ENCODE results near the gene PRPF39. TPM values are rescaled to one million over a fixed set of nuclear protein-coding genes. Genes with fewer than 3 reads are reported as not detected.
A peak's percentile ranks its signal among the peaks of the same experiment; 100 is the strongest.

PRPF39 gene
- total and polyA plus RNA-seq, 10 of the 15 experiments (the other 5 are each of a cell fraction or from before 2014, with no cell fraction given): 22.1 to 91.7 (median 36.9) TPM

- BruUV-seq (replicated peaks): no TSS peak
- Histone ChIP-seq H3K27ac (ENCODE audit: control insufficient read depth, insufficient read depth) (peak overlapping the region; percentile 74), H3K4me2 (ENCODE audit: control insufficient read depth, insufficient read depth) (peak overlapping the region; percentile 90), H3K79me2 (ENCODE audit: control insufficient read depth, insufficient read depth, low read length) (peaks cover 76% of the 10 kb centered on the region), H3K9ac (ENCODE audit: control insufficient read depth, insufficient read depth, low read length) (peak overlapping the region; percentile 86), H3K4me3 (peak overlapping the region; percentile 97), H3K4me1 (ENCODE audit: control insufficient read depth, insufficient read depth, low read length) (peaks cover 4% of the 10 kb centered on the region), H2AFZ (ENCODE audit: control insufficient read depth, low read depth, low read length) (peak overlapping the region; percentile 97), H4K20me1 (ENCODE audit: control insufficient read depth, insufficient read depth) (no peaks in the 10 kb centered on the region), H3K27me3 (replicated peaks in 1 of 2; ENCODE audit: control insufficient read depth in 2 of 2, insufficient read depth in 2 of 2, low read length in 1 of 2) (no peaks in the 10 kb centered on the region), H3K9me3 (replicated peaks; ENCODE audit: control insufficient read depth, insufficient read depth, low read length) (no peaks in the 10 kb centered on the region), H3K36me3 (ENCODE audit: control insufficient read depth in 2 of 2, insufficient read depth in 2 of 2, low read length in 1 of 2) (no peaks in the 10 kb centered on the region)
- no peak for DNase-seq (ENCODE audit: low read depth, low spot score)
- no peak for ATAC-seq
- ChIA-PET CTCF (interaction anchor here (0.8 to 2.6 kb wide), 6 partner anchors 9 to 222 kb away, joined by 3 to 13 read pairs (median 3); partner anchors contain the start of genes KLHL28 and TOGARAM1), POLR2A (interaction anchor here (1.0 to 2.5 kb wide), 5 partner anchors 9 to 174 kb away, joined by 3 to 12 read pairs (median 6); partner anchors contain the start of genes KLHL28, MIS18BP1 and TOGARAM1), SMC1A (ENCODE audit: uncharacterized antibody, unreplicated experiment) (interaction anchor here (1.0 to 1.9 kb wide), 10 partner anchors 8 to 176 kb away, joined by 3 to 11 read pairs (median 3); partner anchors contain the start of genes KLHL28, PRPF39 and TOGARAM1), RAD21 (ENCODE audit: unreplicated experiment) (interaction anchor here (0.7 to 2.1 kb wide), 6 partner anchors 13 to 187 kb away, joined by 3 to 8 read pairs (median 3); partner anchors contain the start of genes KLHL28 and TOGARAM1)
- no peak for FAIRE-seq
- WGBS (ENCODE audit: insufficient coverage, insufficient replicate concordance, low lambda C conversion rate, missing lambda C conversion rate): 0% methylated on average over 7 of the region's 7 CpGs
- in situ Hi-C loops (cut with MboI) (loop anchor here (5.0 kb wide), 1 partner anchor 174 kb away; the partner anchor contains the start of genes KLHL28 and TOGARAM1), intact Hi-C loops (cut with micrococcal nuclease; ENCODE audit: unreplicated experiment) (no loop called here)
- TF ChIP-seq ETV6 (conservative IDR thresholded peaks at IDR 0.05 in 1 of 2, IDR thresholded peaks at IDR 0.05 in 1 of 2; ENCODE audit: borderline replicate concordance in 1 of 2, low read depth in 1 of 2) (no peak), TARDBP (IDR thresholded peaks at IDR 0.05; ENCODE audit: borderline replicate concordance) (no peak), POLR2AphosphoS2 (IDR thresholded peaks at IDR 0.05; ENCODE audit: low read depth, low read length) (no peak), STAT1 (conservative IDR thresholded peaks at IDR 0.05) (no peak), E4F1 (IDR thresholded peaks at IDR 0.05; ENCODE audit: borderline replicate concordance, partially characterized antibody) (no peak), HDAC2 (IDR thresholded peaks at IDR 0.05) (no peak), PAX8 (IDR thresholded peaks at IDR 0.05) (no peak), PBX3 (IDR thresholded peaks at IDR 0.05; ENCODE audit: insufficient replicate concordance, low read depth, low read length) (no peak), ZNF622 (IDR thresholded peaks at IDR 0.05) (no peak), SIN3A (IDR thresholded peaks at IDR 0.05; ENCODE audit: low read depth, low read length) (no peak), CREM (IDR thresholded peaks at IDR 0.05; ENCODE audit: low read depth) (no peak), ZBTB4 (CRISPR knock-in tag; IDR thresholded peaks at IDR 0.05) (no peak), SPI1 (IDR thresholded peaks at IDR 0.05; ENCODE audit: borderline replicate concordance, insufficient read depth, low read depth, low read length) (no peak), SMC3 (IDR thresholded peaks at IDR 0.05; ENCODE audit: borderline replicate concordance, low read length) (no peak), EGR1 (IDR thresholded peaks at IDR 0.05; ENCODE audit: borderline replicate concordance in 1 of 2, low read depth in 2 of 2, low read length in 2 of 2) (no peak), GABPA (IDR thresholded peaks at IDR 0.05; ENCODE audit: low read depth) (no peak)
Observed at GRCh38 chr14:45136399-45136798, 52.5 kb downstream of the PRPF39 start.
